Gastroesophageal sphincter (tissue), 4 donors: ENCODE data around the gene MGST1. TPM values are rescaled to one million over a fixed set of nuclear protein-coding genes. Genes with fewer than 3 reads are reported as not detected.
"Not testable (repeated sequence)": the region's sequence is repeated elsewhere in the genome, so short reads cannot be mapped to it uniquely, and the experiment has no call there.

Experiments
- ATAC-seq: fragments of 150-250 bp; one replicate; pipeline ENCODE4 v1.9.1; 2016; ENCODE audit warnings: mild to moderate bottlenecking, moderate library complexity
- H3K27ac ChIP-seq, 4 donors: fragments of 200-600 bp; sonication (generic) in 3 of 4; 1 replicate in 3 of 4; 2 replicates in 1 of 4; pipeline ENCODE4 v1.5.1; 2016 to 2019
- H3K27me3 ChIP-seq: fragments of 200-600 bp; sonication (generic); one replicate; pipeline ENCODE4 v1.5.1; 2019
- H3K36me3 ChIP-seq, 2 donors: fragments of 200-600 bp; sonication (generic); one replicate each; pipeline ENCODE4 v1.5.1; 2019; ENCODE audit warnings: control low read depth in 1 of 2
- H3K4me1 ChIP-seq, 3 donors: fragments of 200-600 bp; sonication (generic); 1 replicate in 2 of 3; 2 replicates in 1 of 3; pipeline ENCODE4 v1.5.1; 2016 to 2019; ENCODE audit warnings: control low read depth in 2 of 3
- H3K4me3 ChIP-seq, 2 donors: fragments of 200-600 bp; sonication (generic); one replicate each; pipeline ENCODE4 v1.5.1; 2019; ENCODE audit warnings: mild to moderate bottlenecking in 1 of 2, moderate library complexity in 1 of 2
- H3K9me3 ChIP-seq, 3 donors: fragments of 200-600 bp; sonication (generic); one replicate each; pipeline ENCODE4 v1.5.1; 2017 to 2019; ENCODE audit warnings: control low read depth in 2 of 3
- EP300 ChIP-seq: sonication (generic); formaldehyde crosslinking; IDR thresholded peaks from one replicate; pipeline ENCODE4 v1.6.1; 2017; ENCODE audit warnings: antibody characterized with exemption, mild to moderate bottlenecking
- POLR2A ChIP-seq, 2 donors: fragments of 450-650 bp; IDR thresholded peaks; one replicate each; pipeline ENCODE4 v1.6.1; 2017; ENCODE audit warnings: antibody characterized with exemption in 2 of 2, mild to moderate bottlenecking in 2 of 2, moderate library complexity in 1 of 2
- POLR2AphosphoS5 ChIP-seq: sonication (generic); formaldehyde crosslinking; IDR thresholded peaks from one replicate; pipeline ENCODE4 v1.6.1; 2017; ENCODE audit warnings: antibody characterized with exemption
- WGBS, 2 donors: methylation state at CpG; one replicate each; pipeline ENCODE4 v1.1.5; 2018; ENCODE audit warnings: low coverage in 1 of 2; 5-methylcytosine and 5-hydroxymethylcytosine counted together
- total RNA-seq, 4 donors: library from RNA; depleted of rRNA; stranded (reverse); fragments of >200 nt; gene quantifications; one replicate each; pipeline ENCODE4 v1.1.0, GENCODE V29; 2016
- TF ChIP-seq, protein P1 (sequence below), 4 experiments: fragments of 200-600 bp in 2 of 4; fragments of 450-650 bp in 2 of 4; sonication (generic) in 1 of 4; IDR thresholded peaks; one replicate each; pipeline ENCODE4 v1.5.1; 2017 to 2019; ENCODE audit warnings: antibody characterized with exemption in 4 of 4, mild to moderate bottlenecking in 2 of 4, moderate library complexity in 2 of 4

The MGST1 gene
- total RNA-seq, 4 donors from 2014 or later: 11.8 to 59.1 (median 45.1) TPM

GRCh38 chr12:16361142-16361783 is 13.8 kb downstream of the MGST1 start:
- no peaks in the 10 kb centered on the region for H3K9me3 ChIP-seq
- H3K36me3 ChIP-seq: no peaks in the 10 kb centered on the region
- H3K27me3 ChIP-seq: no peaks in the 10 kb centered on the region
- no peak for ATAC-seq
- H3K4me3 ChIP-seq: no peak overlapping the region
- no peak overlapping the region for H3K27ac ChIP-seq
- H3K4me1 ChIP-seq: no peaks in the 10 kb centered on the region
- TF ChIP-seq, protein P1, sequence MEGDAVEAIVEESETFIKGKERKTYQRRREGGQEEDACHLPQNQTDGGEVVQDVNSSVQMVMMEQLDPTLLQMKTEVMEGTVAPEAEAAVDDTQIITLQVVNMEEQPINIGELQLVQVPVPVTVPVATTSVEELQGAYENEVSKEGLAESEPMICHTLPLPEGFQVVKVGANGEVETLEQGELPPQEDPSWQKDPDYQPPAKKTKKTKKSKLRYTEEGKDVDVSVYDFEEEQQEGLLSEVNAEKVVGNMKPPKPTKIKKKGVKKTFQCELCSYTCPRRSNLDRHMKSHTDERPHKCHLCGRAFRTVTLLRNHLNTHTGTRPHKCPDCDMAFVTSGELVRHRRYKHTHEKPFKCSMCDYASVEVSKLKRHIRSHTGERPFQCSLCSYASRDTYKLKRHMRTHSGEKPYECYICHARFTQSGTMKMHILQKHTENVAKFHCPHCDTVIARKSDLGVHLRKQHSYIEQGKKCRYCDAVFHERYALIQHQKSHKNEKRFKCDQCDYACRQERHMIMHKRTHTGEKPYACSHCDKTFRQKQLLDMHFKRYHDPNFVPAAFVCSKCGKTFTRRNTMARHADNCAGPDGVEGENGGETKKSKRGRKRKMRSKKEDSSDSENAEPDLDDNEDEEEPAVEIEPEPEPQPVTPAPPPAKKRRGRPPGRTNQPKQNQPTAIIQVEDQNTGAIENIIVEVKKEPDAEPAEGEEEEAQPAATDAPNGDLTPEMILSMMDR (IDR thresholded peaks at IDR 0.05): no peak
- TF ChIP-seq EP300 (no peak), POLR2A (IDR thresholded peaks at IDR 0.05) (no peak), POLR2AphosphoS5 (no peak)
- WGBS, 2 donors: 82 to 83% methylated on average over 7 of the region's 7 CpGs

GRCh38 chr12:16362550-16362949 is 15.1 kb downstream of the MGST1 start:
- ATAC-seq: no peak
- Histone ChIP-seq H3K27me3 (no peaks in the 10 kb centered on the region), H3K9me3 (no peaks in the 10 kb centered on the region)

DNA sequence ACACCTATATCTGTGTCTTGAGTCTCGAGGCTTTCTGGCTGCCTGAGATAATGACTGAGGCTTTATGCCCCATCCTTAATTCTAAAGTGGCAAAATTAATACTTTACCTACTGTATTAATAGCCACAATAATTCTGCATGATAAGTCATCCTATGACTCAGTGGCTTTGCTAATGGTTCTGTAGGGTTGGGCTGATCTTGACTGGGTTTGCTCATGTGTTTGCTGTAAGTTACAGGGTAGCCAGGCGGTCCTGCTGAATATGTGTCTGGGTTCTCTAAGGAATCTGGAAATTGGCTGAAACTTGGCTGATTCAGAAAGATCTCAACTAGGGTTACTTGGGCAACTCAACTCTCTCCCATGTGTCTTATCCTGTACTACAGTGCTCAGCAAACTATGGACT is 21.7 kb downstream of the MGST1 start:
- Histone ChIP-seq H3K27ac (no peak overlapping the region), H3K4me3 (no peak overlapping the region), H3K36me3 (no peaks in the 10 kb centered on the region), H3K27me3 (no peaks in the 10 kb centered on the region), H3K9me3 (no peaks in the 10 kb centered on the region), H3K4me1 (no peaks in the 10 kb centered on the region)
- ATAC-seq: no peak
- TF ChIP-seq POLR2A (IDR thresholded peaks at IDR 0.05): no peak
- no peak for TF ChIP-seq EP300
- no peak for TF ChIP-seq POLR2AphosphoS5
- TF ChIP-seq, protein P1 (IDR thresholded peaks at IDR 0.05): no peak
- 90 to 100% methylated on average over 2 of the region's 2 CpGs for WGBS, 2 donors

More at GRCh38 chr12:16362550-16362949, 15.1 kb downstream of the MGST1 start:
- TF ChIP-seq, protein P1 (IDR thresholded peaks at IDR 0.05): no peak
- no peak for TF ChIP-seq EP300
- TF ChIP-seq POLR2A (IDR thresholded peaks at IDR 0.05): no peak
- TF ChIP-seq POLR2AphosphoS5: no peak
- Histone ChIP-seq H3K27ac (no peak overlapping the region), H3K4me1 (no peaks in the 10 kb centered on the region), H3K36me3 (no peaks in the 10 kb centered on the region), H3K4me3 (no peak overlapping the region)

DNA sequence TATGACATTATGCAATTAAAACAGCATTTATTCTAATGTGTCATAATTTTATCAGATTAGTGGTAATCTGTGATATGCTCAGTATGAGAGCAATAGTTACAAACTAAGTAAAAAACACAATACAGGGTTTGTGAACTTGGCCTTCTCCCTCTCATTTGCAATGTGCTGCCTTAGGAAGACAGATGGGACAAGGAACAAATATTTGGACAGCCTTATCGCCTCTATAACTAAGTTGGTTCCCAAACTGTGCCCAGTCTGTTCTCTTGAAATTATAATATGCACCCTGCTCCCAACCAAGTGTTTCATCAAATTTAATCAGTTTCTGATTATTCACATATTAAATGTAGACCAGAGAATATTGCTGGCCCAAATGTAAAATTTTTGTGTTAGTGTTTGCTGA is 22.7 kb downstream of the MGST1 start:
- H3K4me1 ChIP-seq: no peaks in the 10 kb centered on the region
- H3K4me3 ChIP-seq: no peak overlapping the region
- TF ChIP-seq EP300: no peak
- TF ChIP-seq POLR2A (IDR thresholded peaks at IDR 0.05): no peak
- TF ChIP-seq, protein P1 (IDR thresholded peaks at IDR 0.05): no peak
- no peak for TF ChIP-seq POLR2AphosphoS5
- no peaks in the 10 kb centered on the region for H3K36me3 ChIP-seq
- H3K27ac ChIP-seq: no peak overlapping the region
- H3K27me3 ChIP-seq: no peaks in the 10 kb centered on the region
- H3K9me3 ChIP-seq: no peaks in the 10 kb centered on the region
- WGBS, 2 donors: 52 to 55% methylated on average over 1 of the region's 1 CpG
- ATAC-seq: no peak

GRCh38 chr12:16382652-16383312 is 35.3 kb downstream of the MGST1 start:
- H3K36me3 ChIP-seq, H3K27ac ChIP-seq, H3K4me1 ChIP-seq, H3K9me3 ChIP-seq, H3K4me3 ChIP-seq, ATAC-seq, H3K27me3 ChIP-seq: not testable (repeated sequence)
- WGBS, 2 donors: 86 to 90% methylated on average over 10 to 13 of the region's 21 CpGs
